Loucy (cell line): ENCODE results near the gene TMC3.

Source experiments
- EZH2phosphoT487 ChIP-seq: fragments of 200-600 bp; IDR thresholded peaks from 2 replicates; pipeline ENCODE4 v1.6.1; 2018; ENCODE audit warnings: antibody characterized with exemption, mild to moderate bottlenecking, moderate library complexity, borderline replicate concordance
- TF ChIP-seq, protein P1 (sequence below): fragments of 200-600 bp; sonication (generic); conservative IDR thresholded peaks from 2 replicates; pipeline ENCODE4 v1.5.1; 2014; ENCODE audit warnings: mild to moderate bottlenecking, antibody characterized with exemption, low read length

DNA sequence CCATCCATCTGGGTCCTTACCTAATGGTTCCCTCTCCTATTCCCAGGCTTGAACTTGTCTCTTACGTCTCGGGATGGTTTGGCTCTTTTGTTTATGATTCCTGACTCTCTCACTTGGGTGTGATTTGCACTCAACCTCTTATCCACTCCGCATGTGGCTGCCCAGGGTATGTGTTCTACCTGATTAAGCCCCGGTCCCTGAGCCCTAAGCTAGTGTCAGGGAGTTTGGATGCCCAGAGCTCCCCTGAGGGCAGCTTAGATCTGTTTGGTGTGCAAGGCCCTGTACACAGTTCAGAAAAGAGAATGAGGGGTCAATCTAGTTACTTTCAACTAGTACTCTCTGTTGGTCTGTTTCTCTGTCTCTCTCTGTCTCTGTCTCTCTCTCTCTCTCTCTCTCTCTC lies 34.2 kb downstream of the TMC3 start:
- no peak for TF ChIP-seq EZH2phosphoT487
- TF ChIP-seq, protein P1, sequence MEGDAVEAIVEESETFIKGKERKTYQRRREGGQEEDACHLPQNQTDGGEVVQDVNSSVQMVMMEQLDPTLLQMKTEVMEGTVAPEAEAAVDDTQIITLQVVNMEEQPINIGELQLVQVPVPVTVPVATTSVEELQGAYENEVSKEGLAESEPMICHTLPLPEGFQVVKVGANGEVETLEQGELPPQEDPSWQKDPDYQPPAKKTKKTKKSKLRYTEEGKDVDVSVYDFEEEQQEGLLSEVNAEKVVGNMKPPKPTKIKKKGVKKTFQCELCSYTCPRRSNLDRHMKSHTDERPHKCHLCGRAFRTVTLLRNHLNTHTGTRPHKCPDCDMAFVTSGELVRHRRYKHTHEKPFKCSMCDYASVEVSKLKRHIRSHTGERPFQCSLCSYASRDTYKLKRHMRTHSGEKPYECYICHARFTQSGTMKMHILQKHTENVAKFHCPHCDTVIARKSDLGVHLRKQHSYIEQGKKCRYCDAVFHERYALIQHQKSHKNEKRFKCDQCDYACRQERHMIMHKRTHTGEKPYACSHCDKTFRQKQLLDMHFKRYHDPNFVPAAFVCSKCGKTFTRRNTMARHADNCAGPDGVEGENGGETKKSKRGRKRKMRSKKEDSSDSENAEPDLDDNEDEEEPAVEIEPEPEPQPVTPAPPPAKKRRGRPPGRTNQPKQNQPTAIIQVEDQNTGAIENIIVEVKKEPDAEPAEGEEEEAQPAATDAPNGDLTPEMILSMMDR: no peak
